Muscle of back (tissue), 11 donors: ENCODE data around the gene RBM43. TPM values are rescaled to one million over a fixed set of nuclear protein-coding genes. Genes with fewer than 3 reads are reported as not detected.

Experiments used
- DNase-seq, 3 donors: peaks; one replicate each; pipeline versions ENCODE4 v3.0.0 to v3.0.0-alpha.2; 2013
- polyA plus RNA-seq, 10 donors: library from polyadenylated mRNA; unstranded; fragments of 120-200 nt; gene quantifications; one replicate each; pipeline ENCODE4 v1.2.1, GENCODE V29; 2013; ENCODE audit not compliant: insufficient read length in 10 of 10

Gene RBM43
- polyA plus RNA-seq, 10 donors: 7.8 to 10.9 (median 9.4) TPM

DNA sequence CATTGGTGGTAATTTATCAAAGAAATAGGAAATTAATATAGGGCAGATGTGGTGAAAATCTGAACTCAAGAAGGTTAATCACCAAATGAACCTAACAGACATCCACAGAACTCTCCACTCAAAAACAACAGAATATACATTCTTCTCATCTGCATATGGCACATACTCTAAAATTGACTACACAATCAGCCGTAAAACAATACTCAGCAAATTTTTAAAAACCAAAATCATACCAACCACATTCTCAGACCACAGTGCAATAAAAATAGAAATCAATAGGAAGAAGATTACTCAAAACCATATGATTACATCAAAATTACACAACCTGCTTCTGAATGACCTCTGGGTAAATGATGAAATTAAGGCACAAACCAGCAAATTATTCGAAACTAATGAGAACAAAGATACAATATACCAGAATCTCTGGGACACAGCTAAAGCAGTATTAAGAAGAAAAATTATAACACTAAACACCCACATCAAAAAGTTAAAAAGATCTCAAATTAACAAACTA is 31.0 kb downstream of the RBM43 start:
- no peak for DNase-seq

DNA sequence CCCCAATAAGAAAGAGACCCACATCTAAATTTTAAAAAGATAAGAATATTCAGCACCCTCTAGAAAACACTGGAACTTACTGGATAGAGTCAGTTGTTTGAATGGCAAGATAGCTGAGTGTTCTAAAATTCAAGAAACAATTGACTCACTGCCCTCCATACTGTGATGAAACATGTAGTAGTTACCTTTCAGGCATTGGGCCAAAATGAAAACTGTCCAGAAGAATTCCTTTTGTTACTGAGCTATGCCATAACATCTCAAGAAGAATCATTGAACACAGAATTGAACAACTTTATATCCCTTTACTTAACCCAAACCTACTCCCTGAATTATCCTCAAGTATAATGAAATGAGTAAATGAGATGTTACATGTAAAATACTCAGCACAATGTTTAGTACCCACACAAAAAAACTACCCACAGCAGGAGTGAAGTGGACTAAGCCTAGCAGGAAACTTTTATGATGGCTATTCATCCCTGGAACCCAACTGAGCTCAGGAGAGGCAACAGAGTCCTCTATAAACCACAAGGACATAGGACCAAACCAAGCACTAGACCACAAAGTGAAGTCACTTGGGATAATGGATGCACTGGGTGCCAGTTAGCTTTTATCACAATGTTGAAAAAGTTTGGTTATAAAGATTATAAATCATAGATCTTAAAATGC is 32.7 kb downstream of the RBM43 start:
- no peak for DNase-seq

DNA sequence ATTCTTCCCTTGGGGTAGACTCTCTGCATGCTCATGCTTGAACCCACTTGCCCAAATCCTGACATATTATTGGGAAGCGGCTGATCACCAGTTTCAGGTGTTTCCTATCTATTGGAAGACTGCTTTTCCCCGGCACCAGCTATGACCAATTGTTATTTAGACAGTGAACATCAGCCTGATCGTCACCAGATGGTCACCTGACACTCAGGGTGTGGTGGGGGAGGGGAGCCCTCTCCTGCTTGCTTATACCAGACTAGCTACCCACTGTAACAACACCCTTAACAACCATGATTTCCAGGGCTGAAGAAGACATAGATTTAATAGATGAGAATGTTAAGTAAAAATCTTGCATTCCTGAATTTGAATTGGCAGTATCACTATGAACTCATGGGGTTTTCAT is 44.3 kb downstream of the RBM43 start:
- no peak for DNase-seq

DNA sequence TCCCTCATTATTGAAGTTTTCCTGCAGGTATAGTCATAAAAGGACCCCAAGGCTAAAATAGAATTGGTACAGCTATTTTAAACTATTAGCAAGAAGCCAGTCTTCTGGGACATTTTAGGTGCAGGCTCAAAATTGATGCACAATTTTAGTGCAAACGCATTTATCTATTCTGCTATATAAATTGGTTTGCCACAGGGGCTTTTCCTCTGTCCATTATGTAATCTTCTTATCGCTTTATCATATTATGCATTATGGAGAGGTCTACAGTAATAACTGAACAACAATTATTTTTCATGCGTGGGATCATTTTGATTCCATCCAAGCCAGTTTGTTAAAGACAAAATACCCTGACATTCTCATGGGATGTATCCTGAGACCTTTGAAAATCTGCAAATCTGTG is 54.6 kb downstream of the RBM43 start:
- DNase-seq: no peak

DNA sequence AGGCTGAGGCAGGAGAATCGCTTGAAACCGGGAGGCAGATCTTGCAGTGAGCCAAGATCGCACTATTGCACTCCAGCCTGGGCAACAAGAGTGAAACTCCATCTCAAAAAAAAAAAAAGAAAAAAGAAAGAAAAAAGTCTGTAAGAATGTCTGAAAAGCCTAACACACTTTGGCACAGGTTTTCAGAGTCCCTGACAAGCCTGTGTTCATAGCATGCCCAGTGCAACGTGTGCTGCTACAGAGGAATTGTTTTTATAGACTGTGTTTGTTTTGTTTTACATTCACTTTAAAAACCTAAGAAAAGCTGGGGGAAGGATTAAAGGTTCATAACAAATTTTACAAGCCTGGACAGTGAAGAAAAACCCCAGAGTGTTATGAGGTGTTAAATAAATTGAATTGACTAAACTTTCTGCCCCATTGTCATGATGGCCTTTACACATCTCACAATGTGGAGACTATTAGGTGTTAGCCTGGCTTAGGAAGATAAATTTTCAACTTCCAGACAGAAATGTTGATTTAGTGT is 55.2 kb downstream of the RBM43 start:
- no peak for DNase-seq

DNA sequence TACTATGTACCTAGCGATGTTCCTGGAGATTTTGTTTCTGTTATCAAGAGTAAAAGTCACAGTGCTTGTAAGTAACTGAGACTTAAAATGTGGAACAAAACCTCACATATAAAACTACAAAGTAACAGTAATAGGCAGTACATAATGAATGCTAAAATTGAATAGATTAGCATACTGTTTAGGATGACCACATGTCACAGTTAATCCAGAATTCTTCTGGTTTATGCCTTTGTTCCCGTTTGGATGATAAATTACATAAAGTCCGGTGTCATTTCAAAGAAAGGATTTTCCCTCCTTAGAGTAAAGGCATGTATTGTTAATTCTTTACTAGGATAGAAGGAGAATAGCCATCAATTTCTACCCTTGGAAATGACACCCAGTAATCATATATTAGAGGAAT is 56.1 kb downstream of the RBM43 start:
- DNase-seq: no peak

DNA sequence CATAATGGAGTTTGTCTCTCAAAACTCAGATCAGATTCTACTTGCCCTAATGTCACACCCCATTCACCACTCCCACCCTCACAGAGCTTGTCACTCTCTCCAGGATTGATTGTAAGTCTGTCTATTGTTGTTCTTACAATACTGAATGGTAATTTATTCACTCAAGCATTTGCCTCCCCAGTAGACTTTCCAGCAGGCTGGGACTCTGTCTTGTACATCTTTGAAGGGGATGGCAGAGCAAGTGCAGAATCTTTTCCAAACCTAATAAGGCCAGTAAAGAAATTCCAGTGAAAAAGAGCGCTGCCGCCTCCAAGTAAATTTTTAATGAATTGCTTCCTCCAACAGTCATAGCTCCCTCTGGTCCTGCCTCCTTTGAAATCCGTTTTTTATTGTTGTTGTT is 56.9 kb downstream of the RBM43 start:
- no peak for DNase-seq

DNA sequence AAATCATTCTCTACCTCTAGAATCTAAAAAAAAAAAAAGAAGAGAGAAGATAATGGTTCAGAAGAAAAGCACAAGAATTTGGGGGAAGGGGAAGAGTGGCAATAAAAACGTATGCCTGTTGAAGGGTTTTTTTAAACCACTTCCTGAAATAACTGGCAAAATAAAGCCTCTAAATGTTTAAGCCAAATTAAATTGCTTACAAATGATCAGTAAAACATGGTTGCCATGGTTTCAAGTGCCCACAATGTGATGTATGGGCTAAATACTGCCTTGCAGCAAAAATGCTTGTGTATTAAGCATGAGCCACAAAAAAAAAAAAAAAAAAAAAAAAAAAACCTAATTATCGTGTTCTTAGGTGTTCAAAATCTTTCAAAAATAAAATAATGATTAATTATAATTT is 60.8 kb downstream of the RBM43 start:
- no peak for DNase-seq

DNA sequence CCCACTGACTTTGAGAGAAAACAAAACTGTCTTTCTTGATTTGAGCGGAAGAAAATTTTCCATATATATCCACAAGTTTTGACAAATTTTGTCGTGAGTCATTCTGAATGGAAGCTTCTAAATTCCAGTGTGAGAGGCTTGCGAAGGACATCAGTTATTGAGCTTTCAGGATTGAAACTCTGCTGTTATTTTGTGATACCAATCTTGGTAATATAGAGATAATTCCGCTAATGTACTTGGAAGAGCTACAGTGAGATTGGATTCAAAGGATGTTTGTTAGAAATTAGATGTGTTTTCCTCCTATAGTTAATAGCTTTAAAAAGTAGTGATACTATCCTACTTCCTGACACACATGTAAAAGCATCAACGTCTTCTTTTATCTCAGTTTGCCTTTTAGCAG is 61.4 kb downstream of the RBM43 start:
- DNase-seq: no peak

DNA sequence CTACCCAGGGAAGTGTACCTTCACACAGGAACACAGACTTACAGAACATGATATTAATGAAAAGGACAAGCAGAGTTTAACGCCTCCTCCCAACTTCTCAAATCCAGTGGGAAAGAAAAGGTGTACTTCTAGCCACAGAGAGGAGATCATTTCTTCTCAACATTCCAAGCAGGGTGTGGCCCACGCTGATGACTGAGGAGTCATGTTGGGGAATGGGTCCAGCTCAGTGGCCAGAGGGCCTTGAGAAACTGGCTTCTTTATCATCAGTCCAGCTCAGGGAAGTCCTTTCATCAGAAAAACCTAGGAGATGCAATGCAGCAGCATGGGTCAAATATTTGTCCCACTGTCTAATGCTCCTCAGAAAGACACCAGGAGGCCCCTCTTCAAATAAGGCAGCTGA is 63.0 kb downstream of the RBM43 start:
- DNase-seq: no peak

Other genes starting within 250 kb of the RBM43 start
- gene NMI, start 27.8 kb upstream of the RBM43 start, polyA plus RNA-seq: 10 to 100 TPM in 1 of 10 donors, 1 to 10 TPM in 9; 5.8 to 10.5 (median 7.6) TPM
- gene TNFAIP6, start 95.7 kb upstream of the RBM43 start, polyA plus RNA-seq: 10 to 100 TPM in 8 of 10 donors, 1 to 10 TPM in 2; 8.4 to 22.5 (median 17.1) TPM
- gene RIF1, start 148.0 kb upstream of the RBM43 start, polyA plus RNA-seq: 100 to 1,000 TPM in 4 of 10 donors, 10 to 100 TPM in 6; 32.8 to 132 (median 62.5) TPM